ENCODE measurements around the gene MYO18A. TPM values are rescaled to one million over a fixed set of nuclear protein-coding genes. Genes with fewer than 3 reads are reported as not detected.
A peak's percentile ranks its signal among the peaks of the same experiment; 100 is the strongest.

Gene MYO18A
- total RNA-seq, 1 experiment from 2014 or later = 89.9 TPM

DNA sequence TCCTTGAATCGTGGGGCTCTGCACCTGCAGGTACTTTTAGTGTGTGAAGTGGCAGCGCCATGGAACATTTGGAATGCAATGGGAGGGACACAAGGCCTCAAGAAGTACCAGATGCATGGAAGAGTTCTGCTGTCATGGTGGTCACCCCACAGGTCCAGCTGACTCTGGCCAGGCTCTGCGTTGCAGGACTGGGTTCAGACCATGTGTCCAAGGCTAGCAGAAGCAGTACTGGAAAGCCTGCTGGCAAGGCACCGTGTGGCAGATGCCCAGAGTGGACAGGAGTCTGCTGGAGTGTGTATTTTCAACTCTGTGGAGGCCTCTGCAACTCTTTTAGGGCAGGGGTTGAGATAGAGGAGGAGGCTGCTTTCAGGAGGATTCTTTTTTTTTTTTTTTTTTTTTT lies 135.2 kb downstream of the MYO18A start:
- H3K9me3 Mint-ChIP-seq (ENCODE audit: low read depth, unreplicated experiment) = no peaks in the 10 kb centered on the region

DNA sequence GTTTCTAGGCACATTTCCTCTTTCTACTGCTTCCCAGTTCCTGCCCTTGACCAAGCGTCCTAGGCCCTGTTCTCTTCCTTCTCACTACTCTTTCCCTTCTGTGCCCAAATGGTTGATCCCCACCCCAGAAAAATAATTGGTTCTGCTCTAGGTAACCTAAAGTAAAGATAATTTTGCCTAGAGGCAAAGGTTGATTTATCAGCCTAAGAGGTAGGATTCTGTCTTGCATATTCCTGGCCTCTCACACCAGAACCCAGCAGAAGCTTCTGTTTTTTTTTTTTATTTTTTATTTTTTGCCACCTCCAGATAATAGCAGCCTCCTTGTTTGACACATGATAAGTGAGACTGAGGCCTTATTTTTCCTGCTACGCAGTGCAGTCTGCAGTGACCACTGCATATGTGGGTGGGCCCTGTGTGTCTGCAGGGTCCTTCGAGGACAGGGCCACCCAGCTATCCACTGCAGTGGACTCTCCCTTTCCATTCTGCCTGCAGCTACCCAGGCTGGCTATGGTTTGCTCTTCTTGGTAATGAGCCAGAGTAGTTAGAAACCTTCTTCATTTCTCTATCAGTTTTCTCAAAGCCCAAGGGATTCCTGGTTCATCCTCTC lies 136.6 kb downstream of the MYO18A start:
- BruUV-seq (replicated peaks) = no TSS peak
- no peak overlapping the region for H3K4me3 Mint-ChIP-seq (ENCODE audit: low read depth, unreplicated experiment)
- H3K36me3 Mint-ChIP-seq (ENCODE audit: insufficient read depth, unreplicated experiment) = peaks cover 3% of the 10 kb centered on the region
- H3K4me1 Mint-ChIP-seq (ENCODE audit: low read depth, unreplicated experiment) = peaks cover 31% of the 10 kb centered on the region
- CTCF ChIA-PET = no interaction called here
- TF ChIP-seq, protein P1, sequence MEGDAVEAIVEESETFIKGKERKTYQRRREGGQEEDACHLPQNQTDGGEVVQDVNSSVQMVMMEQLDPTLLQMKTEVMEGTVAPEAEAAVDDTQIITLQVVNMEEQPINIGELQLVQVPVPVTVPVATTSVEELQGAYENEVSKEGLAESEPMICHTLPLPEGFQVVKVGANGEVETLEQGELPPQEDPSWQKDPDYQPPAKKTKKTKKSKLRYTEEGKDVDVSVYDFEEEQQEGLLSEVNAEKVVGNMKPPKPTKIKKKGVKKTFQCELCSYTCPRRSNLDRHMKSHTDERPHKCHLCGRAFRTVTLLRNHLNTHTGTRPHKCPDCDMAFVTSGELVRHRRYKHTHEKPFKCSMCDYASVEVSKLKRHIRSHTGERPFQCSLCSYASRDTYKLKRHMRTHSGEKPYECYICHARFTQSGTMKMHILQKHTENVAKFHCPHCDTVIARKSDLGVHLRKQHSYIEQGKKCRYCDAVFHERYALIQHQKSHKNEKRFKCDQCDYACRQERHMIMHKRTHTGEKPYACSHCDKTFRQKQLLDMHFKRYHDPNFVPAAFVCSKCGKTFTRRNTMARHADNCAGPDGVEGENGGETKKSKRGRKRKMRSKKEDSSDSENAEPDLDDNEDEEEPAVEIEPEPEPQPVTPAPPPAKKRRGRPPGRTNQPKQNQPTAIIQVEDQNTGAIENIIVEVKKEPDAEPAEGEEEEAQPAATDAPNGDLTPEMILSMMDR (IDR thresholded peaks at IDR 0.05; ENCODE audit: unreplicated experiment) = no peak
- no peaks in the 10 kb centered on the region for H3K9me3 Mint-ChIP-seq (ENCODE audit: low read depth, unreplicated experiment)
- H3K27me3 Mint-ChIP-seq (ENCODE audit: unreplicated experiment) = peaks cover 23% of the 10 kb centered on the region
- DNase-seq = no peak
- intact Hi-C loops (cut with micrococcal nuclease; ENCODE audit: unreplicated experiment) = no loop called here
- H3K27ac Mint-ChIP-seq (ENCODE audit: unreplicated experiment) = no peak overlapping the region

More for the DNA sequence above, 135.2 kb downstream of the MYO18A start:
- Mint-ChIP-seq H3K4me3 (ENCODE audit: low read depth, unreplicated experiment) (no peak overlapping the region), H3K27me3 (ENCODE audit: unreplicated experiment) (peaks cover 37% of the 10 kb centered on the region), H3K4me1 (ENCODE audit: low read depth, unreplicated experiment) (peaks cover 31% of the 10 kb centered on the region), H3K36me3 (ENCODE audit: insufficient read depth, unreplicated experiment) (peaks cover 3% of the 10 kb centered on the region), H3K27ac (ENCODE audit: unreplicated experiment) (no peak overlapping the region)
- no TSS peak for BruUV-seq (replicated peaks)
- TF ChIP-seq, protein P1 (IDR thresholded peaks at IDR 0.05; ENCODE audit: unreplicated experiment) = no peak
- intact Hi-C loops (cut with micrococcal nuclease; ENCODE audit: unreplicated experiment) = no loop called here
- DNase-seq = no peak
- CTCF ChIA-PET = no interaction called here

DNA sequence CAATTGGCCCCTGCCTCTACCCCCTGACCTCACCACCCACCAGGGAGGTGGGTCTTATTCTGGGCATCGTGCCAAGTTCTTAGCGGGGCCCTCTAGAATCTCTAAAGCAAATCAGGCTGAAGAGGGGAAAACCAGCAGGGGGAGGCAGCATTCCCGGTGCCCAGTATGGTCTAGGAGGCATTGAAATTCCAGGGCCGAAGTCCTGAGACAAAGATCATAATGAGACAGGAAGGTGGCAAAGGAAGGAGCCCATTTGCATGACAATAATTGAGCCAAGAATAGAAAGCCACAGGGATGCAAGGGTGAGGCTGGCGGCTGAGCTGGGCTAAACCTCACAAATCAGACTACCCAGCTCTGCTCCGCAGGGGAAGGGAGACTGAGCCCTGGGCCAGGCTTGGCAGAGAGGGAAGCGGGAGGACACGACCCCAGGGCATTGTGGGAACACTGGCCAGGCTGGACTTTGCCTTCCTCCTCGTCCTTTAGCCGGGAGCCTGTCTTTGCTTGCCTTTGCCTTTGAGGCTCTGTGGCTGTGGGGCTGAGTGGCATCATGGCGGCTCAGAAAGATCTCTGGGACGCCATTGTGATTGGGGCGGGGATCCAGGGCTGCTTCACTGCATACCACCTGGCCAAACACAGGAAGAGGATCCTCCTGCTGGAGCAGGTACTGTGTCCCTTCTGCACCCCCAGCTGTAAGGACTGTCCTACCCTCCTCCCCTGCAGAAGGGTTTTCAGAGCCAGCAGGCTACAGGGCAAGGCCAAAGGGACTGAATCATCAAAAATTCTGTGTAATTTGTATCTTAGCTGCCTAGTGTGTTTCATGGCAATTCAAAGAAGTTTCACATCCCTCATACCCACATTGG lies 137.3 kb downstream of the MYO18A start, which contains the start of gene PIPOX:
TSS of gene PIPOX (plus strand) at position 463 of the 860 bp plus-strand sequence. CDS start at position 548, 85 bp downstream.
- CTCF ChIA-PET = interaction anchor here (0.8 kb wide), 1 partner anchor 26 kb away, joined by 3 read pairs; no protein-coding TSS in a partner anchor
- TF ChIP-seq, protein P1 (IDR thresholded peaks at IDR 0.05; ENCODE audit: unreplicated experiment) = no peak
- H3K4me3 Mint-ChIP-seq (ENCODE audit: low read depth, unreplicated experiment) = peak within 1 kb of the TSS; percentile 20
- H3K27me3 Mint-ChIP-seq (ENCODE audit: unreplicated experiment) = peaks cover 16% of the 10 kb centered on the region
- H3K9me3 Mint-ChIP-seq (ENCODE audit: low read depth, unreplicated experiment) = no peaks in the 10 kb centered on the region
- intact Hi-C loops (cut with micrococcal nuclease; ENCODE audit: unreplicated experiment) = no loop called here
- DNase-seq = peak; percentile 50
- no peak within 1 kb of the TSS for H3K27ac Mint-ChIP-seq (ENCODE audit: unreplicated experiment)
- H3K4me1 Mint-ChIP-seq (ENCODE audit: low read depth, unreplicated experiment) = peaks cover 31% of the 10 kb centered on the region
- H3K36me3 Mint-ChIP-seq (ENCODE audit: insufficient read depth, unreplicated experiment) = peaks cover 3% of the 10 kb centered on the region
- BruUV-seq (replicated peaks) = no TSS peak

DNA sequence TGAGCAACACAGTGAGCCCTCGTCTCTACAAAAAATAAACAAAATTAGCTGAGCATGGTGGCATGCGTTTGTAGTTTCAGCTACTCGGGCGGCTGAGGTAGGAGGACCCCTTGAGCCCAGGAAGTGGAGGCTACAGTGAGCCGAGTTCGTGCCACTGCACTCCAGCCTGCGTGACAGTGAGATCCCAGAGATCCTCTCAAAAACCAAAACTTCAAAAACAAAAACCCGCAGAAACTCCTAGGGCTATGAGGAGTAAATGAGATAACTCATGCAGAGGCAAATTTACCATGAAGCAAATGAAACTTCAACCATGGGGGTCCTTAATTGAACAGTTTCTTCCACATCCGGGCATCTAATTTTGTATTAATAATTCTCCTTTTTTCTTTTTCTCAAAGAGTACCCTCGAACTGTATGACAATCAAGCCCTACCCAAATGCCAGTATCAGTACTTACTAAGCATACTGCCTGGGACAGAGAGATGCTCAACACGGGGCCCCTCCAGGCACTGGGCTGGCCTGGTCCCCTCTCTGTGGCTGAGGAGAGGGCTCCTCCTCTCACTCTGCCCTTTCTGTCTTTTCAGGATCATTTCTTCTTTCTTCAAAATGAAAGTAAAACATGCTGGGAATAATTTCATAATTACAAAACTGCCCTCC lies 138.0 kb downstream of the MYO18A start:
- Mint-ChIP-seq H3K4me3 (ENCODE audit: low read depth, unreplicated experiment) (peak overlapping the region; percentile 20), H3K9me3 (ENCODE audit: low read depth, unreplicated experiment) (no peaks in the 10 kb centered on the region), H3K4me1 (ENCODE audit: low read depth, unreplicated experiment) (peaks cover 31% of the 10 kb centered on the region), H3K27ac (ENCODE audit: unreplicated experiment) (no peak overlapping the region), H3K36me3 (ENCODE audit: insufficient read depth, unreplicated experiment) (peaks cover 3% of the 10 kb centered on the region), H3K27me3 (ENCODE audit: unreplicated experiment) (peaks cover 16% of the 10 kb centered on the region)
- intact Hi-C loops (cut with micrococcal nuclease; ENCODE audit: unreplicated experiment) = no loop called here
- BruUV-seq (replicated peaks) = no TSS peak
- DNase-seq = no peak
- CTCF ChIA-PET = no interaction called here
- TF ChIP-seq, protein P1 (IDR thresholded peaks at IDR 0.05; ENCODE audit: unreplicated experiment) = no peak

Measured in Calu3 (cell line).